ENCODE measurements around the gene WNT16.

- TF ChIP-seq CTCF (IDR thresholded peaks at IDR 0.05; ENCODE audit: low read depth, low read length) (no peak), EZH2phosphoT487 (IDR thresholded peaks at IDR 0.05; ENCODE audit: low read depth) (no peak)
Measured at GRCh38 chr7:121388950-121389349, 60.1 kb downstream of the WNT16 start.

All from OCI-LY3 (cell line).